ENCODE measurements around the gene ZCCHC24.

The ZCCHC24 gene

DNA sequence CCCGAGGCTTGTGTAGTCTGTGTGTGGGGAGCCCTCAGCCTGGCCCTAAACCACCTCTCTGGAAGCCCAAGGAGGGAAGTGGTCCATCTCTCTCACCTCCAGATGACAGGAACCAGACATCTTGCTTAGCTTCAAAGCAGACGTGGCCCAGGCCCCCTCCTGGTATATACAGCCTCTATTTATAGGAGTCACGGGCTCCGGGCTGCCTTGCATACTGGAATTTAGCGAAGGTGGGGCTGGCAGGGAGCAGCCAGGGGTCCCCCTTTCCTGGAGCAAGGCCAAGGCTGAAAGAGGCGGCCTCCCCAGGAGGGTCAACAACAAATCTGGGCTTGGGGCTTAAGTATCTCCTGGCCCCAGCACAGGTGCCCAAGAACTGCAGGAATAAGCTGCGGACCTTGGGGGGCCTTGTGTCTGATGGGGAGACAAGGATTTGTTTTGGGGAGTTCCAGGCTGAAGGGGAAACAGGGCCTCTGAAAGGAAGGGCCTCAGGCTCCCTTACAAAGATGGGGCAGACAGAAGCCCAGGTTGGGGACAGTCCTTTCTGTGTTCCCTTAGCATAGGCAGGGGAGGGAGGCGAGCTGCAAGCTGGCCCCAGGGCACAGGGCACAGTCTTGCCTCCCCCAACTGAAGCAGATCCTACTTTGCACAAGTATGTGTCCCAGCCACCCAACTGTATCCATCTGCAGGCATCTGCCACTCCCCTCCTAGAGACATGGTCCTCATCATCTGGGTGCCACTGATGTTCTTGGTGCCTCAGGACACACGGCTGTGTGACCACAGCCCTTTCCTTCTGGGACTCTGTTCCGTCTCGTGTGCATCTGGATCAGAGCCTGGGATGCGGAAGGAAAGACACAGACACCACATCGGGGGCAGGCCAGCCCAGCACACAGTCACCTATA lies 11.9 kb downstream of the ZCCHC24 start:
- no peak for DNase-seq

DNA sequence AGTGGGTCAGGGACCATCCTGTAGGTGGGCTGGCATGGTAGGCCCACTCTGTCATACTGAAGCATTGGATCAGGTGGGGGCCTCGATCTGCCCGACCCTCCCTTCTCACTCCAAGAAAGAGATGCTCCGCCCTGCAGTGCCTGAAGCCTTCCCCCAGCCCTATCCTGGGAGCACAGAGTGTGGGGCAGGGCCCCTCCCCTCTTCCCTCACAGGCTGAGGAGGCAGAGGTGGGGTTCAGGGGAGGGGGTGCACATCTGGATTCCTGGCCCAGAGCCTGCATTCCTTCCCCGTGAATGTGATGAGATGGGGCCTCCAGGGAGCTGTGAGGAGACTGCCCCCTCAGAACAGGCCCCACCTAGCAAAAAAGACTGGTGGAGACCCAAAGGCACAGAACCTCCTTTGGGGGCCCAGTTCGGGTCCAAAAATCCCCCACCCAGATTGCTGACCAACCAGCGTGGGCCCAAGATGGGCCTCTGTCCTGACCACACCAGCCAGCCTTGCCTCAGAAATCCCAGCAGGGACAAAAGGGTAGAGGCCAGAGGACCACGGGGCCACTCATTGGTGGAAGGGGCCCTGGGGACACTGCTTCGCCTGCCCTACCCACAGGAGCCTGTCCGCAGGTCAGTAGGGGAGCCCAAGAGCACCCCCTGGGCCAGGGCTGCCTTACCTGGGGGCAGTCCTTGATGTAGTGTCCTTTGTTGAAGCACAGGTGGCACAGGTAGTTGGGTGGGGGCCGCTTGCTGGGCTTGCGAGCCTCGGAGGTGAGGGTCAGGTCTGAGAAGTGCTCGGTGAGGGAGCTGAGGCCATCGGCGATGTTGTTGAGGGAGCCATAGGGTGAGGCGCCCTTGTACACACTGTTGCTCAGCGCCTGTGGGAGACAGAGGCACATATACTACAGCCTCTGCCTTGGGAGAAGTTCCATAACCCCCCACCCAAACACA lies 13.3 kb downstream of the ZCCHC24 start:
- no peak for DNase-seq

DNA sequence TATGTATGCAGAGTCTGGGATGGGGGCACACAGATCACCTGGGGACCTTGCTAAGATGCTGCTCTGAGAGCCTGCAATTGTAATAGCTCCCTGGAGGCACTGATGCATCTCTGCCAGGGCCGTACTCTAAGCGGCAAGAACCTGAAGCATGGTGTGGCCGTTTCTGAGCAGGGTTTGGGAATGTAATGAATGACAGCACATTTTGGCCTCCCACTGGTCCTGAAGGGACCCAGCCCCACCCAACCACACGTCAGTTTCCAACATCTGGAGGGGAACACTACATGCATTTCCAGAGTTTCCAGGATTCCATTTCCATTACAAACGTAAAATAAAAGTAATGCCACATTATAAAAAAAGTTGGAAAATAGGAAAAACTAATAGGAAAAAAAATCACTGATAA lies 14.0 kb downstream of the ZCCHC24 start:
- DNase-seq: no peak

DNA sequence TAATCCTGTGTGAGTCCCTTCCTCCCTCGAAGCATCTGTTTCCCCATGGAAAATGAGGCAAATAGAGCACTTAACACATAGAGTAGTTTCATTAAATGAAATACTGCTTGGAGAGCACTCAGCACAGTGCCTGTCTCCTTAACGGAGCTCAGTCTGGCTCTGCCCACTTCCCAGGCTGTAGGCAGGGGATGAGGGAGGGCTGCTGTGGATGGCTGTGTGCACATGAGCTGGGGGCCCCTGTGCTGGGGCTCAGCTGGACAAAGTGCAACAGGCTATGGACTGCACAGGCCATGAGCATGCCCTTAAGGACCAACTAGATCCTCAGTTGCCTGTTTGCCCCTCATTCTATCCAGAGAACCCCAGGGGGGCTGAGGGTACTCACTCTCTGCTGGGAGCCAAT lies 14.5 kb downstream of the ZCCHC24 start:
- DNase-seq: no peak

DNA sequence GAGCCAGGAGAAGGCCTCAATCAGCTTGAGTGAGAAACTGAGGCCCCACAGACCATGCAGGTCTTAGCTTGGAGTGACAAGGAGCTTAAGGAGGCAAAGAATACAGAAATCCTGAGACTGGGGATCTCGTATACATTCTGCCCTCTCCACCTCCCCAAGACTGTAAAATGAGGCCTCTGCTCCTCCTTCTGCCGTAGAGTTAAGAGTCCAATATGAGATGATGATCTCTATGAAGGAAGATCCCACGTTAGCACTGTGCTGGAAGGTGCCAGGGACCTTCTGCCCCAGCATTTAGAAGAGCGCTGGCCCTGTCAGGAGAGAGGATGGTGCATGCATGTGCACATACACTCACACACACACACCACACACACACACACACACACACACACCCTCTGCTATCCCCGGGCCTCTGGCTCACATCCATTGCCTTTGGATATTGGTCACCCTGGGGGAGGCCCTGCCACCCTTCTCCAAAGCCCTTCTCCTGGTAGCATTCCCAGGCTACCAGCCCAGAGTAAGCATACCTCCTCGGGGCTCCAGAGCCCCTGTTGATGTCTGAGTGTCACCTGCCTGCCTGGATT lies 15.0 kb downstream of the ZCCHC24 start:
- no peak for DNase-seq

DNA sequence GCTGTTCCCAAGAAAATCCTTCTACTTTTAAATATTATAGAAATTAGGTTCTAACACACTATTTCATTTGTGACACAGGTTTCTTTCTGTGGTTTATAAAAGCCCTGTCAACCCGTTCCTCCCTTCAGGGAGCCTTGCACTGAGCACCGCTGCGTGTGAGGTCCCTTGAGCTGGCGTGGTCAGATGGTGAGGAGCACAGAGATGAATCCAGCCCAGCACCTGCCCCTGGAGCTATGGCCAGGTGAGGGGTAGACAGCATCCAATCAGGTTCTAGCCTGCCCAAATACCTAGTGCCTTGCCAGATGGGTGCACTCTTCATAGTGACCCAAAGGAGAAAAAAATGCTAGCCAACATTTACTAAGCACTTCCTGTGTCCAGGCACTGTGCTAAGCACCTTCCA lies 15.7 kb downstream of the ZCCHC24 start:
- no peak for DNase-seq

DNA sequence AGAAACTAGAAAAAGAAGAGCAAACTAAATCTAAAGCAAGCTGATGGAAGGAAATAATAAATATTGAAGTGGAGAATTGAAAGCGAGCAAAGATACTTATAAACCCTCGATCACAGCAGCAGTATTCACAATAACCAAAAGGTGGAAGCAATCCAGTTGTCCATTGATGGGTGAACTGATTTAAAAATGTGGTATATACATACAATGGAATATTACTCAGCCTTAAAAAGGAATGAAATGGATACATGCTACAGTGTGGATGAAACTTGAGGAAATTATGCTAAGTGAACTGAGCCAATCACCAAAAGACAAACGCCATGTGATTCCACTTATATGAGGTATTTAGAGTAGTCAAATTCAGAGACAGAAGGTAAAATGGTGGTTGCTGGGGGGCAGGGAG lies 17.5 kb downstream of the ZCCHC24 start:
- no peak for DNase-seq

DNA sequence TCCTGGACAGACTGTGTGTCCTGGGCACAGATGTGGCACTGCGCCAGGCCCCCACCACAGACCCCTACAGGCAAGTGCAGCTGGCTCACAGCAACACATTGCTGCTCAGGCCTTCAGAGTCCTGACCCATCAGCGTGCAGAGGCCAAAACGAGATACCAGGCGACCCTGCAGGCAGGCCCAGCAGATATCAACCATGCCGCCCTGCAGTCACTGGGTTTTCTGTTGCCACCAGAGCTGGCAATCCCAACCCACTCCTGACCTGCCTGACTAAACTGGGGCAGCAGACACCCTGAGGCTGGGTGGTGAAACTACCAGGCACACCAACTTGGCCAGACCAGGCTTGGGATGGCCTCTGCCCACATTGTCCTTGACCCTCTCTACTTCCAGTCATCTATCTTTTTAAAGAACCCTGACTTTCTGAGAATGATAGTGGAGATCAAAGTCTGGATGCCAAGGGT lies 20.3 kb downstream of the ZCCHC24 start:
- no peak for DNase-seq

DNA sequence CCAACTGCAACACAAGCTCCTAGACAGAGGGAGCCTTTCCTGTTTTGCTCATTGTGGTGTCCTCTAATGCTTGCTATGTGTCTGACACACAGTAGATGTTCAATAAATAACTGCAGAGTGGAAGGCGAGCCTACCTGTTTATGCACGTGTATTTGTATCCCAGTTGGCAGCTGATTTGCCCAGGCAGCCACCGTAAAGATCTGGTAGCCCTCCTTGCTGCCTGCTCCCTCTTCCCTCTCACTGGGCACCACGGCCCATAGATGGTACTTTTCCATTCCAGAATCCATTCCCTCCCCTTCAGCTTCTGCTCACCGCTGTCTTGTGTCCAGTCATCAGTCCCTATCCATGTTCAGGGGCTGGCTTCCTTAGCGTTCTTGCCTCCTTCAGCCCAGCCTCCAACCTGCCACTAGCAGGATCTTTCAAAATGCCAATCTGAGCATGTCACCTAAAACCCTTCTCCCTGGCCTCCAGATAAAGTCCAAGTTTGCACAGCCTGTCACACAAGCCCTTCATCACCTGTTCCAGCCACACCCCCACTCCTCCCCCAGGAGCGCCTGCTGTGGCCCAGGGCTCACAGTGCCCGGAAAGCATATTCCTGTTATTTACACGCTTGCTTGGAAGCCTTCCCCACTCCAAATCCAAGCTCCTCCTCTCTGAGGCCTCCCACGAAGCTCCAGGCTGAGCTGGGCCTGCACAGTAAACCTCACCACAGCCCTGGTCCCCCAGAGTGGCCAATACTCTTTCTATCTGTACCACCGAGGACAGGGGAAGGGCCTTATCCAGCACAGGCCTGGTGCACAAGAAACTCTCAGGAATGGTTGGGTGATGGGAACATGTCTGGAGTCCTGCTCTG lies 21.0 kb downstream of the ZCCHC24 start:
- DNase-seq: no peak

DNA sequence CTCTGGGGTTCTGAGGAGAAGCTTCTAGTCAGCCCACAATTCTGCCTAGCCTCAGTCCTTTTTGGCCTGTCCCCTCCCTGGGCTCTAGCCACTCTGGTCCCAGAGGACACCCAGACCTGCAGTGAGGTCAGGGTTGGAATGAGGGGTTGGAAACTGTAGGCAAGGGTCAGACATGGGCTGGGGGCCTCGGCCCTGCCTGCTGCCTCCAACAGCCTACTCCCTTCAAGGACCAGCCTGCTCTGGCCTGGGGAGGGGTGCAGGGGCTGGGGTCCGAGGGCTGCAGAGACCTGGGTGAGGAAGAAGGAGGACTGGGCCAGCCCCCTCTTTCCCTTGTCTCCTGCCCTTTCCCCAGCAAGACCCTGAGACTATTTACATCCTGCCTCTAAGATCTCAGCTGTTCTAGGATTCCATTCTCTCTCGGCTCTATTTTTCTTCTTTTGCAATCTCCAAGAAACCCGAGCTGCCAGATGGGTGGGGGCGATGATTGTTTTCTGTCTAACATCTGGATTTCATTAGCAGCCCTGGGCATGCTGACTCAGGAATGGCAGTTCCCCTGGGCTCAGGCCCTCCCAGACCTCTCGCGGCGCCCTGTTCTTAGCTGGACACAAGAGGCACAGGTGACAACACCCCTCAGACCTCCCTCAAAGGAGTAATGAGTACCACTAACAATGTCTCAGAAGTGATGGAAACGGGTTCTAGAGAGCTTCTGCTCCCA lies 23.1 kb downstream of the ZCCHC24 start:
- no peak for DNase-seq

DNA sequence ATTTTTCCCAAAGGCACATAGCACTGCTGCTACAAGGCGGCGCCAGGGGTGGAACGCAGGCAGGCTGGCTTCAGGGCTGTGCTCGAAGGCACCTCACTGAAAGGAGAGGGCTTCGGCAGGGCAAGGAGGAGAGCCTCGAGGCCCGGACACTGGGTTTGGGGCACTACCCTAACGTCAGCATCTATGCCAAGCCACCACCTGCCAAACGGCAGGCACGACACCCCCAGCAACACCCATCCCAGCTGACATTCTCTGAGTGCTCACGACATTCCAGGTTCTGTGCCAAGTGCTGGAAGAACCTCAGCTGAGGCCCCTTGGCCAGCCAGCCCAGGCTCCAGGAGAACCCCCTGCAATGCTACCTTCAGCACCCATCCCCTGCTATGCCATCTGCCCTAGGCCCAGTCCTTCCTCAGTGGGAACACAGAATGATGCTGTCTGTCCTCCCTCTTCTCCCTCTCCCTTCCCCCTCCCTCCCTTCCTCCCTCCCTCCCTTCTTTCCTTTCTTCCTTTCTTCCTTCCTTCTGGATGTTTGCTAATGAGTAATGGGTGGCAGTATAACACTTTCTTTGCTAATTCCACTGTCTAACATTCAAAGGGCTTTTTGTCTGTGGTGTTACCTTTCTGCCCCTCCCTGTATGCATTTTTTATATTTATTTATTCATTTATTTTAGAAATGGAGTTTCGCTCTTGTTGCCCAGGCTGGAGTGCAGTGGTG lies 24.3 kb downstream of the ZCCHC24 start:
- DNase-seq: no peak

DNA sequence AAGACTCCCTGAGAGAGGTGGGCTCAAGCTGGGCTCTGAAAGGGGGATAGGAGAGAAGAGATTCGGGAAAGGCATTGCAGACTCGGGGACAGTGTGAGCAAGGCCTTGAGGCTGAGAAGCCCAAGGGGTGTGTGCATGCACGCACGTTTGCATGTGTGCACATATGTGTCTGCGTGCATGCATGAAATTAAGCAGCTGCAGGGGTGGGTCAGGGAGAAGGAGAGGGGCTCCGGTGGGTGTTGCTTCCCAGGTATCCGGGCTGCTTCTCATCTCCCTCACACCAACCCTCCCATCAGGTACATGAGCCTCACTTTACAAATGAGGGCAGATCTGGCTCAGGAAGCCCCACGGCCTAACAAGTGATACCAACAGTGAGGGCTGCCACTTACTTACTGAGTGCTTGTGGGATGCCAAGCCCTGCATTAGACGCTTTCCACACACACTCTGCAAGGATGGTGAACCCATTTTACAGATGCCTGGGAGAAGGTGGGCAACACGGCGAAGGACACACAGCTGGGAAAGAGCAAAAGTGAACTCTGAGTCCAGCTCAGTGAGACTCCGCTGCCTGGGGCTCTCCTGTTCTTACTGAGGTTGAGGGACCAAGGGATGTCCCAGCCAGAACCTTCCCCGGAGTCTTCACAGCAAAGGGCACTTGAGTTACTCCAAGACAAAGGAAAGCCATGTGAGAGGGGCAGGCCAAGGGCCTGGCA lies 26.4 kb downstream of the ZCCHC24 start:
- no peak for DNase-seq

DNA sequence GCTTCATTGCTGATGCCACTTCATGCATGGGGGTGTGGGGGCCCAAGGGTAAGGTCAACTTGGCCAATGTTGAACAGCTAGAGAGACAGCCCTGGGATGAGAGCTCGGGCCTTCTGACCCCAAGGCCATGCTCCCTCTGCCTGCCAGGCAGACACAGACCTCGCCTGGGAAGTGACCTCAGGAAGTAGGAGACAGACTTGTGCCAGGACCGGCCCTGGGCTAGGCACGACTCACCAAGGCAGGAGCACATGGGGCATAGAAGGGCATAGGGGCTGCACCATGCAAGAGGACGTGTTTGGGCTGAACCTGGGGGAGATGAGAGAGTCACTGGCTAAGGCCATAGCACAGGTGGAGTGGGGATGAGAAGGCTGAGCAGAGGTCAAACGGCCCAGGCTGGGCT lies 27.1 kb downstream of the ZCCHC24 start:
- DNase-seq: no peak

DNA sequence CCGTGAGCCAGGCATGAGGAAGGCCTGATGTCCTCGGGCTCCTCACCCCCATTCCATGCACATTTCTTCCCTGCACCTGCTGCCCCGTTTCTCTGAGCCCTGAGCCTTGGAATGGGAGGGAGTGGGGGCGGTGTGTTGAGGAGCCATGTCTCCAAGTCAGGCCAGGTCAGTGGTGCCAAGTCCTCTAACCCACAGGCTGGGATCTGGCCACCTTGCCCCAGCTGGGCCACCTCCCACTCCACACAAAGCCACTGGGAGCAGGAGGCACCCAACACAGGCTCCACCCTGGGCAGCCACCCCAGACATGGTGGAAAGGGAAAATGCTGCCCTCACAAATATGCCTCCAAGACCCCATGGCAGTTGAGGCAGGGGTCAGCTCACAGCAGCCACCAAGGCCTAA lies 27.7 kb downstream of the ZCCHC24 start:
- no peak for DNase-seq

DNA sequence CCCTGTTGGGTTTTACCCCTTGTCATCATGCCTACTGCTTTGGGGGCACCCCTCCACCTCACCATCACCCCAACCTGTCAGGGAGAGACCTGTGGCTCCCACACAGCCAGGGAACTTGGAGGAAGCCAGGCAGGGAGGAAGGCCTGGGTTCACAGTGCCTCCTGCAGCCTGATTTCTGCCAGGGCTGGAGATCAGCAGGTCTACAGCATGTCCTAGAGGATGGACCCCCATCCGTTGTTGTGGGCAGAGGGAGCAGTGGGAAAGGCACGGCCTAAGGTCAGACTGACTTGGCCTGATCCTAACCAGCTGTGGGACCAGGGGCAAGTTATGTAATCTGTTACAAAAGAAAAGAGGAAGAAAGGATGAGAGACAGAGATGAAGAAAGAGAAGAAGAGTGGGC lies 28.2 kb downstream of the ZCCHC24 start:
- DNase-seq: no peak

DNA sequence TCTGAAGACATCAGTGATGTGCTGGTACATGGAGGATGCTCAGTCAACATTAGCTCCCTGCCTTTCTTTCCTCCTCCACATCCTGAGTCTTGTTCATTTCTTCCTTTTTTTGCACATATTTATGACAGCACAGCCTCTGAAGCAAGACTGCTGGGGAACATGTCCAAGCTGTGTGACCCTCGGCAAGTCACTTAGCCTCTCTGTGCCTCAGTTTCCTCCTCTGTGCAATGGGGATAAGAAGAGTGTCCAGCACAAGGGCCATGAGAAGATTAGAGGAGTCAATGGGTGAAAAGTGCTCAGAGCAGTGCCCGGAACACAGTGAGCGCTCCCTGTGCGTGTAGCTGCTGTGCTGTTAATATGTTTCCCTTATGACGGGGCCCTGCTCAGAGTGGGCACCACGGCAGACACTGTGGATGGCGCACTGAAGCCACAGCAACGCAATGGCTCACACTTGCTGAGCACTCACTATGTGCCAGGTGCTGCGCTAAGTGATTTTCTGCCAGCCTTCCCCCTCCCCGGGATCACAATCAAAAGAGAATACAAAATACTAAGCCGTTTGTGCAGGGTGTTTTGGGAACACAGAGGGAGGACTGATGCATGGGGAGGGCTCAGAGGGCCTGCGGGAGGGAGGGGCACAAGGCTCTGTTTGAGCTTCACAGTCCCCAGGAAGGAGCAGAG lies 28.7 kb downstream of the ZCCHC24 start:
- no peak for DNase-seq

DNA sequence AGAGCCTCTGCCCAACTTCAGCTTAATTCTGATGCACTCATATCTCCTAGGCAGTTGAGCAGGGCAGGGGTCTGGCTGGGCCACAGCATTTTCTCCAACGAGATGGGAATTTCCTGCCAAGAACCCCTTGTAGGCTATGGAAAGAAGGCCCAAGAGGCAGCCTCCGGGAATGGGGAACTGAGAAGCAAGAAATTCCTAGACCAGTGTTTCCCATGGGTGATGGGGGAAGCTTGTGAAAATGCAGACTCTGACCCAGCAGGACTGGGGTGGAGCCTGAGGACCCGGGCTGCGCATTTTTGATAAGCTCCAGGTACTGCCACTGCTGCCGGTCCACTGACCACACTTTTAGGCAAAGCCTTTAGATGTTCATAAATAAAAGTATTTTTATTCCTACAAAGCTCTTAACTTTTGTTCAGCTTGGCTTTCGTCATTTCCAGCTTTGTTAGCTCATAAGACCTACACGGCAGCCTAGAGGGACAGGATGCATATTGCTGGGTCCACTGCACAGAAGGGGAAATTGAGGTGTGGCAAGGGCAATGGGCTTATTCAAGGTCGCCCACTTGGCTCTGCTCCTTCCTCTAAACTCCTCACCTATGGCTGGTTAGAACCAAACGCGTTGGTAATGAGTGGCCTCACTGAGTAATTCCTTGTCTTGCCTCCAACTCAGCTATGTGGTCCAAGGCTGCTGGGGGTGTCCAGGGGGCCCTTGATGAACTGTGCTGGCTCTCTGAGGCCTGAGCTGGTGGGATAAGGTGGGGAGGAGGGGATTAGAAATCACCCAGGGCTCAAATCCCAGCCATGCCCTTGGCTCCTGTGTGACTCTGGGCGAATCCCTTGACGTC lies 29.5 kb downstream of the ZCCHC24 start:
- DNase-seq: no peak
